ENCODE data around the gene VAMP4. TPM values are rescaled to one million over a fixed set of nuclear protein-coding genes. Genes with fewer than 3 reads are reported as not detected.
"Not testable (repeated sequence)": the region's sequence is repeated elsewhere in the genome, so short reads cannot be mapped to it uniquely, and the experiment has no call there.

The VAMP4 gene
- total and polyA plus RNA-seq, 5 donors, result 5.9 to 11.1 (median 9.5) TPM

GRCh38 chr1:171736196-171736595, 5.7 kb downstream of the VAMP4 start:
- no peak for DNase-seq
- Histone ChIP-seq H3K27me3 (ENCODE audit: control insufficient read depth, insufficient read depth) (no peaks in the 10 kb centered on the region), H3K9me3 (ENCODE audit: control insufficient read depth, low read length) (no peaks in the 10 kb centered on the region), H3K4me3 (ENCODE audit: low read length) (no peak overlapping the region), H3K4me1 (ENCODE audit: control insufficient read depth, insufficient read depth, low read length) (no peaks in the 10 kb centered on the region), H3K27ac (ENCODE audit: low read length) (no peak overlapping the region)
- intact Hi-C loops (cut with DNase I), result no loop called here
- no peak for ATAC-seq
- WGBS, result 91% methylated on average over 2 of the region's 2 CpGs

GRCh38 chr1:171730052-171730451, 11.8 kb downstream of the VAMP4 start:
- no peaks in the 10 kb centered on the region for H3K4me1 ChIP-seq (ENCODE audit: control insufficient read depth, insufficient read depth, low read length)
- peak in 1 of 2 donors; percentile 38 for ATAC-seq
- no peaks in the 10 kb centered on the region for H3K9me3 ChIP-seq (ENCODE audit: control insufficient read depth, low read length)
- no peak overlapping the region for H3K4me3 ChIP-seq (ENCODE audit: low read length)
- H3K27ac ChIP-seq (ENCODE audit: low read length), result no peak overlapping the region
- no peaks in the 10 kb centered on the region for H3K27me3 ChIP-seq (ENCODE audit: control insufficient read depth, insufficient read depth)
- DNase-seq, result no peak
- intact Hi-C loops (cut with DNase I), result no loop called here

GRCh38 chr1:171727778-171728177, 14.1 kb downstream of the VAMP4 start:
- 95% methylated on average over 3 of the region's 3 CpGs for WGBS
- no peak for ATAC-seq
- H3K27ac ChIP-seq (ENCODE audit: low read length), result no peak overlapping the region
- H3K4me3 ChIP-seq (ENCODE audit: low read length), result no peak overlapping the region
- DNase-seq, result no peak
- H3K4me1 ChIP-seq (ENCODE audit: control insufficient read depth, insufficient read depth, low read length), result no peaks in the 10 kb centered on the region
- intact Hi-C loops (cut with DNase I), result no loop called here
- no peaks in the 10 kb centered on the region for H3K9me3 ChIP-seq (ENCODE audit: control insufficient read depth, low read length)
- no peaks in the 10 kb centered on the region for H3K27me3 ChIP-seq (ENCODE audit: control insufficient read depth, insufficient read depth)

GRCh38 chr1:171723180-171723579, 18.7 kb downstream of the VAMP4 start:
- H3K27me3 ChIP-seq (ENCODE audit: control insufficient read depth, insufficient read depth); H3K27ac ChIP-seq (ENCODE audit: low read length); DNase-seq; H3K4me1 ChIP-seq (ENCODE audit: control insufficient read depth, insufficient read depth, low read length); intact Hi-C loops (cut with DNase I); H3K9me3 ChIP-seq (ENCODE audit: control insufficient read depth, low read length); H3K4me3 ChIP-seq (ENCODE audit: low read length); ATAC-seq: not testable (repeated sequence)
- 98% methylated on average over 4 of the region's 4 CpGs for WGBS

- peaks cover 3% of the 10 kb centered on the region for H3K4me1 ChIP-seq (ENCODE audit: control insufficient read depth, insufficient read depth, low read length)
- no peaks in the 10 kb centered on the region for H3K9me3 ChIP-seq (ENCODE audit: control insufficient read depth, low read length)
- DNase-seq (no peak), ATAC-seq (no peak)
- intact Hi-C loops (cut with DNase I), result loop anchor here in 3 of 4 donors (5.0 to 10.0 kb wide), 2 partner anchors 72 to 74 kb away; no protein-coding TSS in a partner anchor
- H3K27ac ChIP-seq (ENCODE audit: low read length), result no peak overlapping the region
- H3K4me3 ChIP-seq (ENCODE audit: low read length), result no peak overlapping the region
- H3K27me3 ChIP-seq (ENCODE audit: control insufficient read depth, insufficient read depth), result no peaks in the 10 kb centered on the region
- 93% methylated on average over 1 of the region's 1 CpG for WGBS
Measured at GRCh38 chr1:171718848-171719247, 23.0 kb downstream of the VAMP4 start.

GRCh38 chr1:171718216-171718615, 23.6 kb downstream of the VAMP4 start:
- no peak for ATAC-seq
- 94% methylated on average over 1 of the region's 1 CpG for WGBS

GRCh38 chr1:171717062-171717718, 24.7 kb downstream of the VAMP4 start:
- Histone ChIP-seq H3K4me3 (ENCODE audit: low read length) (no peak overlapping the region), H3K27me3 (ENCODE audit: control insufficient read depth, insufficient read depth) (no peaks in the 10 kb centered on the region), H3K27ac (ENCODE audit: low read length) (no peak overlapping the region), H3K9me3 (ENCODE audit: control insufficient read depth, low read length) (no peaks in the 10 kb centered on the region), H3K4me1 (ENCODE audit: control insufficient read depth, insufficient read depth, low read length) (peaks cover 3% of the 10 kb centered on the region)
- ATAC-seq (peak in 1 of 2 donors; percentile 19), DNase-seq (no peak)
- 48% methylated on average over 2 of the region's 2 CpGs for WGBS
- intact Hi-C loops (cut with DNase I), result loop anchor here (2.0 to 10.0 kb wide), 3 partner anchors 70 to 72 kb away; no protein-coding TSS in a partner anchor

More at GRCh38 chr1:171718216-171718615, 23.6 kb downstream of the VAMP4 start:
- intact Hi-C loops (cut with DNase I), result loop anchor here in 3 of 4 donors (5.0 to 10.0 kb wide), 2 partner anchors 71 to 73 kb away; no protein-coding TSS in a partner anchor
- H3K4me3 ChIP-seq (ENCODE audit: low read length), result no peak overlapping the region
- no peak for DNase-seq
- no peak overlapping the region for H3K27ac ChIP-seq (ENCODE audit: low read length)
- H3K4me1 ChIP-seq (ENCODE audit: control insufficient read depth, insufficient read depth, low read length), result peaks cover 3% of the 10 kb centered on the region
- no peaks in the 10 kb centered on the region for H3K27me3 ChIP-seq (ENCODE audit: control insufficient read depth, insufficient read depth)
- no peaks in the 10 kb centered on the region for H3K9me3 ChIP-seq (ENCODE audit: control insufficient read depth, low read length)

GRCh38 chr1:171716616-171717015, 25.2 kb downstream of the VAMP4 start:
- no peaks in the 10 kb centered on the region for H3K27me3 ChIP-seq (ENCODE audit: control insufficient read depth, insufficient read depth)
- intact Hi-C loops (cut with DNase I), result loop anchor here (2.0 to 10.0 kb wide), 3 partner anchors 69 to 72 kb away; no protein-coding TSS in a partner anchor
- ATAC-seq (no peak), DNase-seq (no peak)
- H3K4me3 ChIP-seq (ENCODE audit: low read length), result no peak overlapping the region
- H3K27ac ChIP-seq (ENCODE audit: low read length), result no peak overlapping the region
- 69% methylated on average over 3 of the region's 3 CpGs for WGBS
- H3K9me3 ChIP-seq (ENCODE audit: control insufficient read depth, low read length), result no peaks in the 10 kb centered on the region
- H3K4me1 ChIP-seq (ENCODE audit: control insufficient read depth, insufficient read depth, low read length), result peaks cover 3% of the 10 kb centered on the region

- peaks cover 3% of the 10 kb centered on the region for H3K4me1 ChIP-seq (ENCODE audit: control insufficient read depth, insufficient read depth, low read length)
- H3K27ac ChIP-seq (ENCODE audit: low read length), result peak overlapping the region; percentile 29
- H3K27me3 ChIP-seq (ENCODE audit: control insufficient read depth, insufficient read depth), result no peaks in the 10 kb centered on the region
- DNase-seq (no peak), ATAC-seq (no peak)
- no peak overlapping the region for H3K4me3 ChIP-seq (ENCODE audit: low read length)
- intact Hi-C loops (cut with DNase I), result loop anchor here (2.0 to 10.0 kb wide), 3 partner anchors 69 to 71 kb away; no protein-coding TSS in a partner anchor
- no peaks in the 10 kb centered on the region for H3K9me3 ChIP-seq (ENCODE audit: control insufficient read depth, low read length)
- 71% methylated on average over 3 of the region's 3 CpGs for WGBS
Measured at GRCh38 chr1:171715813-171716251, 26.0 kb downstream of the VAMP4 start.

GRCh38 chr1:171712341-171712740, 29.5 kb downstream of the VAMP4 start:
- H3K27ac ChIP-seq (ENCODE audit: low read length), result no peak overlapping the region
- ATAC-seq (no peak), DNase-seq (no peak)
- H3K4me3 ChIP-seq (ENCODE audit: low read length), result no peak overlapping the region
- no peaks in the 10 kb centered on the region for H3K9me3 ChIP-seq (ENCODE audit: control insufficient read depth, low read length)
- no peaks in the 10 kb centered on the region for H3K27me3 ChIP-seq (ENCODE audit: control insufficient read depth, insufficient read depth)
- H3K4me1 ChIP-seq (ENCODE audit: control insufficient read depth, insufficient read depth, low read length), result peaks cover 3% of the 10 kb centered on the region
- WGBS, result 100% methylated on average over 1 of the region's 1 CpG
- intact Hi-C loops (cut with DNase I), result loop anchor here in 1 of 4 donors (10.0 kb wide), 1 partner anchor 68 kb away; no protein-coding TSS in a partner anchor

GRCh38 chr1:171711643-171712042, 30.2 kb downstream of the VAMP4 start:
- no peaks in the 10 kb centered on the region for H3K27me3 ChIP-seq (ENCODE audit: control insufficient read depth, insufficient read depth)
- H3K4me3 ChIP-seq (ENCODE audit: low read length), result no peak overlapping the region
- DNase-seq (no peak), ATAC-seq (no peak)
- 95% methylated on average over 4 of the region's 4 CpGs for WGBS
- H3K27ac ChIP-seq (ENCODE audit: low read length), result no peak overlapping the region
- intact Hi-C loops (cut with DNase I), result loop anchor here in 1 of 4 donors (10.0 kb wide), 1 partner anchor 67 kb away; no protein-coding TSS in a partner anchor
- no peaks in the 10 kb centered on the region for H3K9me3 ChIP-seq (ENCODE audit: control insufficient read depth, low read length)
- H3K4me1 ChIP-seq (ENCODE audit: control insufficient read depth, insufficient read depth, low read length), result no peaks in the 10 kb centered on the region
